ENCODE measurements around the gene RAB25.

Gene RAB25

DNA sequence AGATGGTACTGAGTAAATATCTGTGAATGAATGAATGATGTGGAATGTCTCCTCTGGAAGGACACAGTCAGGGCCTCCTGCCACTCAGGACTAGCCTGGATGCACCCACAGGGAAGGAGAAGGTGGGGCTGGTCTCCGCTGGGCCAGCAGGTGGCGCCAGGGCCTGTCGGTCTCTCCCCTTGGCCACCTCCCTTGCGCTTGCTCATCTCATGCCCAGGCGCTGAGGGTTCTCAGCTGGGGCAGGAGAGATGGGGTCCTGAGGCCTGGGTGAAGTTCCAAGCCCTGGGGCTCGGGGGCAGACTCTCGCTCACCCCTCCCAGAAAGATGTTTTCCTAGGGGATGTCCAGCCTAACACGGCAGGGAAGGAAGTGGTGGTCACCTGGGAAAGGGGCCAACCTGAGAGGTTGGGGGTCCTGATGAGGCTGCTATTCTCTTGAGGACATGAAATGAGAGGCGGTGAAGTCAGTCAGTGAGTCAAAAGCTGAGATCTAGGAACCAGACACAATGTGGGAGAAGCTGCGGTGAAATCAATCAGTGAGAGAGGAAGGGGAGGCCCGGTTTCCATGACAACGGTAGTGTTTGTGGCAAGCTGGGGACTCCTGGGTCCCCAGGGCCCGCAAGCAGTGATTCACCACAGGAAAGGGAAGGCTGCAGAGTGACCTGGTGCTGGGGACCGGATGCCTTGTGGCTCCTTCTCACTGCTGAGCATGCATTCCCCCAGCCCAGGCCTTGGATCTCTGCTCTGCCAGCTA lies 35.9 kb downstream of the RAB25 start:
- H3K27me3 ChIP-seq (ENCODE audit: control insufficient read depth in 1 of 2, insufficient read depth in 2 of 2, low read length in 2 of 2): no peaks in the 10 kb centered on the region
- H3K4me3 ChIP-seq (ENCODE audit: low read depth in 1 of 2, low read length in 2 of 2): peak overlapping the region in 1 of 2 donors; percentile 22
- H3K9me3 ChIP-seq (ENCODE audit: low read length): no peaks in the 10 kb centered on the region
- H3K9ac ChIP-seq (ENCODE audit: low read length): peak overlapping the region; percentile 54
- peaks cover 26% of the 10 kb centered on the region for H3K4me1 ChIP-seq (ENCODE audit: insufficient read depth, low read length)
- peak overlapping the region; percentile 59 for H3K27ac ChIP-seq (ENCODE audit: low read depth, low read length)
- no peaks in the 10 kb centered on the region for H3K36me3 ChIP-seq (ENCODE audit: insufficient read depth, low read length)

DNA sequence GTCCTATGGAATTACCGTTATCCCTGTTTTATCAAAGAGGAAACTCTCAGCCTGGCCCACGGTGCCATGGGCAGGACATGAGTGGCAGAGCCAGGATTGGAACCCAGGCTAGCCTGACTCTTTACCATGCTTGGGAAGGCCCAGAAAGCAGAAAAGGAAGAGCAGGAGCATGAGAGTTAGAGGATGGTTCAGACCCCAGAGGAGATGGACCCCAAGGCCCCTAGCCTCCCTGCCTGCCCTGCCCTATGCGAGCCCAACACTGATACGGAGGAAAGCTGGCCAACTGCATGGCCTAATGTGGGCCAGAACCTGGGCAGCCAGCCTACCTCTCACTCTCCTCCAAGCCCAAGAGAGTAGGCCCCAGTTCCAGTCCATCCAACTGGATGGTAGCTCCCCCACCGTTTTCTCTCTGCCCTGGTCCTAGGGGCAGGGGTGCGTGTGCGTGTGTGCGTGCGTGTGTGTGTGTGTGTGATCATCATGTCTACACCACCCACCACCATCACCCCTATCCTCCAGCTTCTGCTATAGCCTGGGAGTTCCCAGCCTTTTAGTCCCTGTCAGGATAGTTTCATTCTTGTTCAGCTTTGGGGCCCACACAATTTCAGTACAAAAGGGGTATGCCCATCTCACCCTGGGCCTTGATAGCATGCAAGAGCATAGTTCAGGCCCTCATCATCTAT lies 36.7 kb downstream of the RAB25 start:
- Histone ChIP-seq H3K27me3 (ENCODE audit: control insufficient read depth in 1 of 2, insufficient read depth in 2 of 2, low read length in 2 of 2) (no peaks in the 10 kb centered on the region), H3K9me3 (ENCODE audit: low read length) (no peaks in the 10 kb centered on the region), H3K4me3 (ENCODE audit: low read depth in 1 of 2, low read length in 2 of 2) (no peak overlapping the region), H3K9ac (ENCODE audit: low read length) (peak overlapping the region; percentile 54), H3K4me1 (ENCODE audit: insufficient read depth, low read length) (peaks cover 34% of the 10 kb centered on the region), H3K36me3 (ENCODE audit: insufficient read depth, low read length) (no peaks in the 10 kb centered on the region), H3K27ac (ENCODE audit: low read depth, low read length) (peak overlapping the region; percentile 21)

DNA sequence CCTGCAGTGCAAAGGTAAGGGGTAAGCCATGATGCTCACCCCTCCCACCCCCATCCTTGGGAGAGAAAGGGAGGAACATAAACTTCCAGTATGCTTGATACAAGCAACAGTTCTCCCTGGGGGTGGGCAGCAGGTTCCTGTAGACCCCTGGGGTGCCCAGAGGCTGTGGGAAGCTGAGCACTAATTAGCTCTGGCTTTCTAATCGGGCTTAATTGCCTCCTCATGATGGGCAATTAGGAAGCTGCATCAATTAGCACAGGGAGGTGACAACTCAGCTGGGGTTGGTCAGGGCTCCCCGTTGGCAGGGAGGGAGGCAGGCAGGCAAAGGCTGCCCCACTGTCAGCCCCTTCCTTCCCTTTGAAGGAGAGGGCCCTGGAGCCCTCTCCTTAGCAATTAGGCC lies 37.8 kb downstream of the RAB25 start:
- H3K4me3 ChIP-seq (ENCODE audit: low read depth in 1 of 2, low read length in 2 of 2): no peak overlapping the region
- no peak overlapping the region for H3K9ac ChIP-seq (ENCODE audit: low read length)
- H3K9me3 ChIP-seq (ENCODE audit: low read length): no peaks in the 10 kb centered on the region
- H3K27ac ChIP-seq (ENCODE audit: low read depth, low read length): no peak overlapping the region
- H3K4me1 ChIP-seq (ENCODE audit: insufficient read depth, low read length): peaks cover 46% of the 10 kb centered on the region
- H3K27me3 ChIP-seq (ENCODE audit: control insufficient read depth in 1 of 2, insufficient read depth in 2 of 2, low read length in 2 of 2): no peaks in the 10 kb centered on the region
- no peaks in the 10 kb centered on the region for H3K36me3 ChIP-seq (ENCODE audit: insufficient read depth, low read length)

DNA sequence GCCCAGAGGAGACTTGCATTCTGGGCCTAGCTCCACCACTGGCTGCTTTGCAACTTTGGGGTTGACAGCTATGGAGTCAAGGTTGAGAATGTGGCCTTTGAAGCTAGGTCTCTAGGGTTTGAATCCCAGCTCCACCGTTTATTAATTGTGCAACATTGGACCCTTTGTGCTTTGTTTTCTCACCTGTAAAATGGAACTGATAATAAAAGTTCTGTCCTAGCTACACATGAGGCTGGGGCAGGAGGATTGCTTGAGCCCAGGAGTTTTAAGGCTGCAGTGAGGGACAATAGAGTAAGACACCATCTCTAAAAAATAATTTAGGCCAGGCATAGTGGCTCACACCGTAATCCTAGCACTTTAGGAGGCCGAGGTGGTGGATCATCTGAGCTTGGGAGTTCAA lies 38.3 kb downstream of the RAB25 start:
- Histone ChIP-seq H3K4me1 (ENCODE audit: insufficient read depth, low read length) (peaks cover 51% of the 10 kb centered on the region), H3K27ac (ENCODE audit: low read depth, low read length) (no peak overlapping the region), H3K27me3 (ENCODE audit: control insufficient read depth in 1 of 2, insufficient read depth in 2 of 2, low read length in 2 of 2) (no peaks in the 10 kb centered on the region), H3K36me3 (ENCODE audit: insufficient read depth, low read length) (no peaks in the 10 kb centered on the region), H3K4me3 (ENCODE audit: low read depth in 1 of 2, low read length in 2 of 2) (no peak overlapping the region), H3K9me3 (ENCODE audit: low read length) (no peaks in the 10 kb centered on the region), H3K9ac (ENCODE audit: low read length) (no peak overlapping the region)

DNA sequence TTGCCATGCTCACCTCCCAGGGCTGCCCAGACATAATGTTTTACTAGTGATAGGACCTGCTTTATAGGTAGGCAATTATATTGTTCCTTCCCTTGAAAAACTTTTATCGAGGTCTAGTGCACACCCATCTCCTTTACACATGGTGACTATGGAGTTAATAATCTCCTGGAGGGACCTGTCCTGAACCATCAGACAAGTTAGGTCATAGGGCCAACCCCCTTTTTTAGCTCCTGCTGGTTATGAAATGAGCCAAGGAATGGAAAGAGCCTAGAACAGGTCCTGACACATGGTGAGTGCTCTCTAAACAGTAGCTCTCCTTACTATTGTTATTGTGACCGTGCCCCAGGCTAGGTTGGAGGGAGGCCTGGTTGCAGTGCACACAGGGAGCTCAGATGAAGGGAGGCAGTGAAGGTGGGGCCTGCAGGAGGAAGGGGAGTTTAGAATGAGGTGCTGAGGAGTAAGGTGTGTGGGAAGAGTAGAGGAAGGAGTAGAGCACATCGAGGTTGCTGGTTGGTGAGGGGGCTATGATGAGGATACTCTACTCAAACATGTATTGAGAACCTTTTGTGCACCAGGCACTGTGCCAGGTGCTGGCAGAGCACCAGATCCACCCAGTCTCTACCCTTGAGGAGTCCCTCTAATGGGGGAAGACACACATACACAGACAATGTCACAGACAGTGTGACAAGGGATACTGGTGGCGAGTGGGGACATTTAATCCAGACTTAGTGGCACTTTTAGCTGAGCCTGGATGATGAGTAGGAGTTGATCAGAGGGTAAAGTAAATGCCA lies 39.4 kb downstream of the RAB25 start:
- Histone ChIP-seq H3K4me3 (ENCODE audit: low read depth in 1 of 2, low read length in 2 of 2) (no peak overlapping the region), H3K27me3 (ENCODE audit: control insufficient read depth in 1 of 2, insufficient read depth in 2 of 2, low read length in 2 of 2) (no peaks in the 10 kb centered on the region), H3K36me3 (ENCODE audit: insufficient read depth, low read length) (no peaks in the 10 kb centered on the region), H3K4me1 (ENCODE audit: insufficient read depth, low read length) (peaks cover 62% of the 10 kb centered on the region), H3K27ac (ENCODE audit: low read depth, low read length) (no peak overlapping the region), H3K9me3 (ENCODE audit: low read length) (no peaks in the 10 kb centered on the region), H3K9ac (ENCODE audit: low read length) (no peak overlapping the region)

DNA sequence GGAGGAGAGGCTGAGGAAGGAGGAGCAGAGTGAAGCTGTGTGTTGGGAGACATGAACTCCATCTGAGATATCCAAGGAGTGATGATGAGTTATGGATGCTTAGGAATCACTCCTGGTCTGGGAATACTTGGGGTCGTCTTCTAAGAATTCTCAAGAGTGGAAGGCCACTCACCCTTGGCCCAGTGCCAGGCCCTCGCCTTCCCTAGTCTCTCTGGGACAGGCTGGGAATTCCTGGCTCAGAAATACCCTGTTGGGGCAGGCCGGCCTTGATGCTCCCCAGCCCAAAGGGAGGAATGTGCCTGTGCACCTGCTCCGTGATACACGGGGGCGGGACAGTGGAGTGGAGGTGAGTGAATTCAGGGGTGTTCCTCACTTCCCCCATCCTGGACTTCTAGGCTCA lies 40.9 kb downstream of the RAB25 start:
- Histone ChIP-seq H3K27ac (ENCODE audit: low read depth, low read length) (peak overlapping the region; percentile 99), H3K9me3 (ENCODE audit: low read length) (no peaks in the 10 kb centered on the region), H3K36me3 (ENCODE audit: insufficient read depth, low read length) (no peaks in the 10 kb centered on the region)

DNA sequence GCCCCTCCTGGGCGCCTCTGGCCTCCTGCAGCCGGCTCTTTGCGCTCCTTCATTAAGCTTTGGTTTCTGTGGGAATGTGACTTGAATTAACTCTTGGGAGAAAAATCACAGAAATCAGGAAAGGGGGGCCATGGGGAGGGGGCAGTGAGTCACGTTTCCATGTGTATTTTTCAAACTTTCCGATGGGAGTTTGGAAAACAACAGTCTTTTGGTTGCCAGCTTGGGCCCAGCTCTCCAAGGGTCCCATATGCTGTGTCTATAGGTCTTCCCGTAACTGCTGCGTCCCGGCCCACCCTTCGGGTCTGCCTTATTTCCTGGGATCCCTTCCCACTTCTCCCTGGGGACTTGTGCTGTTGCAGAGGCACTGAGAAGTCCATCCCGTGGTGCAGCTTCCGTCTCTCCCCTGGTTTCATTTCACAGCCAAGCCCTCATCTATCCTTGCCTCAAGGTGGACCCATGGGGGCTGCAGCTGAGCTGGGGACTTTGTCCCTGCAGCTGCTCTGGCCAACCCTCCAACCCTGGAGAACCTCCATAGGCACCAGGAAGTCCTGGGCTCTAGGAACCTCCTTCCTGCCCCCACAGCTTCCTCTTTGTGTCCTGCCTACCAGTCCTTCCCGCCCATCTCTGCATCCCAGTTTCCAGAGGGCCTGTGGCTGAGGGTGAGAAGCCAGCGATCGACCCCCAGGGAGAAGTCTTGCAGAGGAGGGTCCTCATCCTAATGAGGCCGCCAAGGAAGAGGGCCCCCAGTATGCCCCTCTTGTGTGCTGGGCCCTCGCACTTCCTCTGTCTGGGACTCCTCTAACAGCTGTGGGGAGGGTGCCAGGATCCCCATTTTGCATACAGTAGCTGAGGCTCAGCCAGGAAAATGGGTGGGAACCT lies 41.9 kb downstream of the RAB25 start:
- Histone ChIP-seq H3K27me3 (ENCODE audit: control insufficient read depth in 1 of 2, insufficient read depth in 2 of 2, low read length in 2 of 2) (no peaks in the 10 kb centered on the region), H3K4me1 (ENCODE audit: insufficient read depth, low read length) (peaks cover 60% of the 10 kb centered on the region), H3K9ac (ENCODE audit: low read length) (peak overlapping the region; percentile 84), H3K36me3 (ENCODE audit: insufficient read depth, low read length) (no peaks in the 10 kb centered on the region), H3K27ac (ENCODE audit: low read depth, low read length) (peak overlapping the region; percentile 99), H3K4me3 (ENCODE audit: low read depth in 1 of 2, low read length in 2 of 2) (peak overlapping the region; percentile 12 to 36), H3K9me3 (ENCODE audit: low read length) (no peaks in the 10 kb centered on the region)

More for the DNA sequence above, 40.9 kb downstream of the RAB25 start:
- H3K27me3 ChIP-seq (ENCODE audit: control insufficient read depth in 1 of 2, insufficient read depth in 2 of 2, low read length in 2 of 2): no peaks in the 10 kb centered on the region
- H3K4me1 ChIP-seq (ENCODE audit: insufficient read depth, low read length): peaks cover 61% of the 10 kb centered on the region
- no peak overlapping the region for H3K4me3 ChIP-seq (ENCODE audit: low read depth in 1 of 2, low read length in 2 of 2)
- no peak overlapping the region for H3K9ac ChIP-seq (ENCODE audit: low read length)

DNA sequence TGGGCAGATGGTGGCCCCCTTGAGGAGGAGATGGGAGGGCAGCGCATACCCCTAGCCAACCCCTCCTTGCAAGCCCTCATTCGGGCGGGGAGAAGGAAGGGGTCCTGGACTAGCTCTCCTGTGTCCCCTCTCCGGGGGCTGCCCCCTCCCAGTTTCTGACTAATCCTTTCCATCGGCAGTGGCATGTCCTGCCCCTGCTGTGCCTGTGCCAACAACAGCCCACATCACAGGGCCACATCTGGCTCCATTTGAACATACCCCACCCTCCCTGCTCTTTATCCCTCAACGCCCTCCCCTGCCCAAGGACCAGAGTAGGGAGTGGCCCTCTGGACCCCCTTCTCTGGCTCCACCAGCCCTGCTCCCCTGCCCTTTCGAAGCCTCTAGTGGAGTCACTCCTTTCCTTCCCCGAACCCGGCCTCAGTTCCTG lies 42.6 kb downstream of the RAB25 start:
- Histone ChIP-seq H3K9ac (ENCODE audit: low read length) (peak overlapping the region; percentile 84), H3K27me3 (ENCODE audit: control insufficient read depth in 1 of 2, insufficient read depth in 2 of 2, low read length in 2 of 2) (no peaks in the 10 kb centered on the region), H3K36me3 (ENCODE audit: insufficient read depth, low read length) (no peaks in the 10 kb centered on the region), H3K9me3 (ENCODE audit: low read length) (no peaks in the 10 kb centered on the region), H3K27ac (ENCODE audit: low read depth, low read length) (peak overlapping the region; percentile 99), H3K4me1 (ENCODE audit: insufficient read depth, low read length) (peaks cover 60% of the 10 kb centered on the region), H3K4me3 (ENCODE audit: low read depth in 1 of 2, low read length in 2 of 2) (peak overlapping the region; percentile 17 to 36)

DNA sequence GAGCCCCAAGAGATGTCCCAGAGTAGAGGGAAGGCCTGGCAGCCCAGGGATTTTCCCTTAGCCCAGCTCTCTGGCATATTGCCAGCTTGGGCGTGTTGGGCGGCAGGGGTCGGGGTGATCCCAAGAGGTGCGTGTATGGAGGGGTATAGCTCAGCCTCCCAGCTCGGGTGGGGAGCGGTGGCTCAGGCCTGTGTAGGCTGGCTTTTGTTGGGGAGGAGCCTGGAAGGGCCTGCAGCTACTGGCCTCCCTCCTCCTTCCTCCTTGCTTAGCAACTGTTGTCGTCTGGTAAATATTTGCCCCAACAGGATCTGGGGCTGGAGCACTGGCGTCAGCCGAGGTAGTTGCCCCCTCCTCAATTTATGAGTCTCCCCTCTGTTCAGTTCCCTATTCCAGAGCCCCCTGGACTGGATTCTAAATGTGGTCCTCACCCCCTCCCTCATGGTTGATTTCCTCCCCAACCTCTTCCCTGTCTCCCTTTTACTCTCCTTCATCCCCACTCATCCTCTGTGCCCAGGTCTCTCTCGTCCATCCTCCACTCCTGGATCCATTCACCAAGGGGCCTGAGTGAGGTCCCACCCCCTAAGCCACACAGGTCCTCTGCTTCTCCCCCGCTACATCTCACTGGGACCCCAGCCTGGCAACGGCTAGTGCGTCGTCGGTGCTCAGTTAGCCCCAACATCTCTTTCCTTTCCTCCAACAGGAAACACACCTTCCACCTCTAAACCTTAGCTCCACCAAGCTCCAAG lies 43.3 kb downstream of the RAB25 start:
- H3K27me3 ChIP-seq (ENCODE audit: control insufficient read depth in 1 of 2, insufficient read depth in 2 of 2, low read length in 2 of 2): no peaks in the 10 kb centered on the region

More for the DNA sequence above, 43.3 kb downstream of the RAB25 start:
- Histone ChIP-seq H3K4me3 (ENCODE audit: low read depth in 1 of 2, low read length in 2 of 2) (peak overlapping the region; percentile 17 to 36), H3K36me3 (ENCODE audit: insufficient read depth, low read length) (no peaks in the 10 kb centered on the region), H3K4me1 (ENCODE audit: insufficient read depth, low read length) (peaks cover 60% of the 10 kb centered on the region), H3K9ac (ENCODE audit: low read length) (peak overlapping the region; percentile 84), H3K9me3 (ENCODE audit: low read length) (no peaks in the 10 kb centered on the region), H3K27ac (ENCODE audit: low read depth, low read length) (peak overlapping the region; percentile 99)
